Thyroid gland (tissue), 4 donors: ENCODE data around the gene BCL2L1.

ENCODE experiments used
- POLR2A ChIP-seq, 2 donors: fragments of 450-650 bp; IDR thresholded peaks; one replicate each; pipeline ENCODE4 v1.6.1; 2017; ENCODE audit warnings: antibody characterized with exemption in 2 of 2, mild to moderate bottlenecking in 2 of 2, moderate library complexity in 1 of 2
- TF ChIP-seq, protein P1 (sequence below), 6 experiments: fragments of 200-600 bp in 3 of 6; fragments of 450-650 bp in 3 of 6; sonication (generic) in 3 of 6; IDR thresholded peaks; one replicate each; pipeline ENCODE4 v1.5.1; 2016 to 2019; ENCODE audit warnings: antibody characterized with exemption in 6 of 6, mild to moderate bottlenecking in 2 of 6, inconsistent platforms in 1 of 6, moderate library complexity in 1 of 6

DNA sequence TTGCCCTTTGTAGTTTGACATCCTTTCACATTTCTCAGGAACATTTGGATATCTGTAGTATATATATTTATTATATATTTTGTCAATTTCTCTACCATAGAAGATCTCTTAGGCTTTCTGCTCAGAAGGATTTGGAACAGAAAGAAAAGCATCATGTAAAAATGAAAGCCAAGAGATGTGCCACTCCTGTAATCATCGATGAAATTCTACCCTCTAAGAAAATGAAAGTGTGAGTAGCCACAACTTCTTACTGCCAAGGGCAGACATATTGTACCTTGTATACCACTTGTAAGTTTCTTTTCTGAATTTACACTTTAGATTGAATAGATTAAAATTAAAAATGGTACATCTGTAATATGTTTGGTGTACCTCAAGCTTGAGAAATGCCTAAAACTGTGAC, 47.6 kb upstream of the BCL2L1 start:
- TF ChIP-seq, protein P1, sequence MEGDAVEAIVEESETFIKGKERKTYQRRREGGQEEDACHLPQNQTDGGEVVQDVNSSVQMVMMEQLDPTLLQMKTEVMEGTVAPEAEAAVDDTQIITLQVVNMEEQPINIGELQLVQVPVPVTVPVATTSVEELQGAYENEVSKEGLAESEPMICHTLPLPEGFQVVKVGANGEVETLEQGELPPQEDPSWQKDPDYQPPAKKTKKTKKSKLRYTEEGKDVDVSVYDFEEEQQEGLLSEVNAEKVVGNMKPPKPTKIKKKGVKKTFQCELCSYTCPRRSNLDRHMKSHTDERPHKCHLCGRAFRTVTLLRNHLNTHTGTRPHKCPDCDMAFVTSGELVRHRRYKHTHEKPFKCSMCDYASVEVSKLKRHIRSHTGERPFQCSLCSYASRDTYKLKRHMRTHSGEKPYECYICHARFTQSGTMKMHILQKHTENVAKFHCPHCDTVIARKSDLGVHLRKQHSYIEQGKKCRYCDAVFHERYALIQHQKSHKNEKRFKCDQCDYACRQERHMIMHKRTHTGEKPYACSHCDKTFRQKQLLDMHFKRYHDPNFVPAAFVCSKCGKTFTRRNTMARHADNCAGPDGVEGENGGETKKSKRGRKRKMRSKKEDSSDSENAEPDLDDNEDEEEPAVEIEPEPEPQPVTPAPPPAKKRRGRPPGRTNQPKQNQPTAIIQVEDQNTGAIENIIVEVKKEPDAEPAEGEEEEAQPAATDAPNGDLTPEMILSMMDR (IDR thresholded peaks at IDR 0.05): no peak
- TF ChIP-seq POLR2A (IDR thresholded peaks at IDR 0.05): no peak
